Activated T-helper 9 cell treated with anti-CD3 and anti-CD28 coated beads, Interleukin-2, amount 50 U/mL, for 16 hours (primary cell): ENCODE measurements around the gene RTCB.

Source experiments
- DNase-seq: peaks from one replicate; pipeline ENCODE4 v3.0.0-alpha.2; 2020; ENCODE audit warnings: low read depth

RTCB gene

GRCh38 chr22:32339190-32340012 is 72.6 kb downstream of the RTCB start:
- no peak for DNase-seq

GRCh38 chr22:32338757-32339156 is 73.3 kb downstream of the RTCB start:
- no peak for DNase-seq
